H1 (cell line): ENCODE data around the gene ARID4A. TPM values are rescaled to one million over a fixed set of nuclear protein-coding genes. Genes with fewer than 3 reads are reported as not detected.
A peak's percentile ranks its signal among the peaks of the same experiment; 100 is the strongest.

Experiments
- CTCF ChIA-PET: fragments of 300-600 bp; sonication (Branson Sonifier 250); formaldehyde crosslinking; loops from one replicate; lab custom pipeline; 2021; ENCODE audit not compliant: partially characterized antibody; lab: Charles Lee
- POLR2A ChIA-PET: fragments of 300-600 bp; sonication (Branson Sonifier 250); formaldehyde crosslinking; loops from one replicate; lab custom pipeline; 2021; ENCODE audit warnings: inconsistent platforms; ENCODE audit not compliant: partially characterized antibody; lab: Charles Lee
- DNase-seq, 2 experiments: peaks; one replicate each; pipeline versions ENCODE4 v3.0.0 to v3.0.0-alpha.2; 2010 to 2022; ENCODE audit warnings: low spot score in 2 of 2, low read depth in 1 of 2, mixed read lengths in 1 of 2
- FAIRE-seq: peaks from 2 replicates; lab custom pipeline; 2011; peaks lifted over from hg19 to GRCh38; lab: Jason Lieb, UNC
- H2AFZ ChIP-seq: 2 replicates; pipeline ENCODE4 v1.8.1; 2012; ENCODE audit warnings: low read length, inconsistent platforms
- H2AK5ac ChIP-seq: 2 replicates; pipeline ENCODE4 v1.6.1; 2013; ENCODE audit warnings: low read depth, low read length
- H2BK120ac ChIP-seq: replicated peaks from 2 replicates; pipeline ENCODE3; 2013; ENCODE audit warnings: low read depth, low read length, inconsistent platforms
- H2BK12ac ChIP-seq: 2 replicates; pipeline ENCODE4 v1.6.1; 2013; ENCODE audit warnings: low read depth, low read length
- H2BK15ac ChIP-seq: 2 replicates; pipeline ENCODE4 v1.6.1; 2013; ENCODE audit warnings: low read length
- H2BK20ac ChIP-seq: 2 replicates; pipeline ENCODE4 v1.6.1; 2013; ENCODE audit warnings: low read length
- H2BK5ac ChIP-seq: 2 replicates; pipeline ENCODE4 v1.6.1; 2013; ENCODE audit warnings: low read depth, low read length
- H3K14ac ChIP-seq: 2 replicates; pipeline ENCODE4 v1.6.1; 2013; ENCODE audit warnings: inconsistent platforms; ENCODE audit not compliant: insufficient read length
- H3K18ac ChIP-seq: 2 replicates; pipeline ENCODE4 v1.6.1; 2013; ENCODE audit warnings: low read length; ENCODE audit errors: extremely low read depth
- H3K23ac ChIP-seq: 2 replicates; pipeline ENCODE4 v1.6.1; 2013; ENCODE audit warnings: inconsistent platforms; ENCODE audit not compliant: insufficient read length
- H3K23me2 ChIP-seq: 2 replicates; pipeline ENCODE4 v1.6.1; 2013; ENCODE audit warnings: low read depth, low read length
- H3K27ac ChIP-seq: 2 replicates; pipeline ENCODE4 v1.6.1; 2011; ENCODE audit warnings: low read depth, low read length, inconsistent platforms
- H3K27me3 ChIP-seq, 4 experiments: replicated peaks in 1 of 4; 1 replicate in 1 of 4; 2 replicates in 3 of 4; pipeline versions ENCODE4 v1.6.1 to v1.8.1; 2011 to 2013; ENCODE audit warnings: low read length in 3 of 4, mild to moderate bottlenecking in 3 of 4, inconsistent platforms in 2 of 4, mixed read lengths in 2 of 4, moderate library complexity in 1 of 4; ENCODE audit not compliant: control insufficient read depth in 3 of 4, insufficient read depth in 3 of 4; ENCODE audit errors: extremely low read depth in 1 of 4
- H3K36me3 ChIP-seq, 4 experiments: 2 replicates each; pipeline versions ENCODE4 v1.6.1 to v1.8.1; 2011 to 2013; ENCODE audit warnings: mild to moderate bottlenecking in 4 of 4, low read length in 3 of 4, moderate library complexity in 2 of 4, control low read depth in 1 of 4, inconsistent platforms in 1 of 4; ENCODE audit not compliant: insufficient read depth in 4 of 4, control insufficient read depth in 2 of 4
- H3K4ac ChIP-seq: replicated peaks from 2 replicates; pipeline ENCODE3; 2013; ENCODE audit warnings: low read length, low read depth, mixed read lengths, inconsistent platforms; ENCODE audit not compliant: insufficient read length
- H3K4me1 ChIP-seq, 4 experiments: replicated peaks in 1 of 4; 1 replicate in 1 of 4; 2 replicates in 3 of 4; pipeline versions ENCODE4 v1.6.1 to v1.8.1; 2011 to 2013; ENCODE audit warnings: low read length in 3 of 4, inconsistent platforms in 2 of 4, mixed read lengths in 1 of 4; ENCODE audit not compliant: insufficient read depth in 4 of 4, control insufficient read depth in 3 of 4
- H3K4me2 ChIP-seq, 2 experiments: 2 replicates each; pipeline versions ENCODE4 v1.6.1 to v1.8.1; 2011 to 2013; ENCODE audit warnings: low read depth in 2 of 2, low read length in 2 of 2, control low read depth in 1 of 2, inconsistent platforms in 1 of 2, mild to moderate bottlenecking in 1 of 2; ENCODE audit not compliant: insufficient read depth in 1 of 2
- H3K4me3 ChIP-seq, 4 experiments: fragments of 200-600, 300-600 bp in 1 of 4; sonication (generic), shearing (Covaris generic), sonication (Bioruptor Twin) in 1 of 4; 2 replicates each; pipeline versions ENCODE4 v1.5.1 to v1.8.1; 2011 to 2016; ENCODE audit warnings: low read length in 4 of 4, low read depth in 3 of 4, control low read depth in 2 of 4, inconsistent platforms in 2 of 4, mild to moderate bottlenecking in 2 of 4, mixed read lengths in 1 of 4, moderate library complexity in 1 of 4; ENCODE audit not compliant: insufficient read depth in 2 of 4; ENCODE audit errors: extremely low read depth in 1 of 4
- H3K56ac ChIP-seq: replicated peaks from 2 replicates; pipeline ENCODE3; 2013; ENCODE audit warnings: low read depth, mild to moderate bottlenecking, mixed read lengths, low read length, inconsistent platforms; ENCODE audit not compliant: insufficient read length
- H3K79me1 ChIP-seq: 2 replicates; pipeline ENCODE4 v1.6.1; 2013; ENCODE audit warnings: low read depth, low read length, control low read depth
- H3K79me2 ChIP-seq, 2 experiments: 2 replicates each; pipeline versions ENCODE4 v1.6.1 to v1.8.1; 2012 to 2013; ENCODE audit warnings: low read length in 2 of 2, mild to moderate bottlenecking in 2 of 2, inconsistent platforms in 1 of 2; ENCODE audit not compliant: insufficient read depth in 2 of 2, control insufficient read depth in 1 of 2
- H3K9ac ChIP-seq, 4 experiments: replicated peaks in 1 of 4; 1 replicate in 1 of 4; 2 replicates in 3 of 4; pipeline versions ENCODE4 v1.6.1 to v1.8.1; 2011 to 2013; ENCODE audit warnings: low read depth in 3 of 4, low read length in 3 of 4, control low read depth in 2 of 4, mild to moderate bottlenecking in 2 of 4, moderate library complexity in 2 of 4, inconsistent platforms in 1 of 4; ENCODE audit errors: extremely low read depth in 1 of 4
- H3K9me3 ChIP-seq, 2 experiments: 2 replicates each; pipeline versions ENCODE4 v1.6.1 to v1.8.1; 2012 to 2013; ENCODE audit warnings: mild to moderate bottlenecking in 2 of 2, moderate library complexity in 2 of 2, control low read depth in 1 of 2, inconsistent platforms in 1 of 2, low read depth in 1 of 2, low read length in 1 of 2, mixed read lengths in 1 of 2; ENCODE audit not compliant: insufficient read depth in 2 of 2
- H4K20me1 ChIP-seq, 2 experiments: replicated peaks in 1 of 2; 2 replicates each; pipeline versions ENCODE3 to v1.8.1; 2011 to 2013; ENCODE audit warnings: inconsistent platforms in 2 of 2, low read length in 2 of 2, mild to moderate bottlenecking in 1 of 2; ENCODE audit not compliant: insufficient read depth in 2 of 2, control insufficient read depth in 1 of 2
- H4K5ac ChIP-seq: 2 replicates; pipeline ENCODE4 v1.6.1; 2013; ENCODE audit warnings: low read length, low read depth, mixed read lengths, inconsistent platforms; ENCODE audit not compliant: insufficient read length
- H4K8ac ChIP-seq: 2 replicates; pipeline ENCODE4 v1.8.0; 2013; ENCODE audit warnings: mild to moderate bottlenecking, moderate library complexity, low read length, inconsistent platforms; ENCODE audit not compliant: insufficient read depth; ENCODE audit errors: extremely low read depth
- H4K91ac ChIP-seq: replicated peaks from 2 replicates; pipeline ENCODE3; 2013; ENCODE audit warnings: low read length, mixed read lengths, inconsistent platforms; ENCODE audit not compliant: insufficient read length
- ASH2L ChIP-seq: fragments of 200-600, 300-600 bp; sonication (generic); IDR thresholded peaks from one replicate; pipeline ENCODE4 v1.7.1; 2017; ENCODE audit warnings: low read length
- ATF2 ChIP-seq: IDR thresholded peaks from 2 replicates; pipeline ENCODE4 v1.6.1; 2012; ENCODE audit warnings: low read length, inconsistent platforms
- ATF3 ChIP-seq: IDR thresholded peaks from 2 replicates; pipeline ENCODE4 v1.6.1; 2011; ENCODE audit warnings: low read depth, mild to moderate bottlenecking, low read length; ENCODE audit not compliant: insufficient read depth
- CBX8 ChIP-seq: fragments of 300-800, 300-1000 bp; sonication (generic); IDR thresholded peaks from 2 replicates; pipeline ENCODE4 v1.7.1; 2016; ENCODE audit warnings: low read depth, low read length, borderline replicate concordance
- JUN ChIP-seq: IDR thresholded peaks from 2 replicates; pipeline ENCODE4 v1.6.1; 2011; ENCODE audit warnings: low read depth, mild to moderate bottlenecking, improper control_type of control experiment, low read length
- MAFK ChIP-seq: IDR thresholded peaks from 2 replicates; pipeline ENCODE4 v1.6.1; 2012; ENCODE audit warnings: low read depth, mild to moderate bottlenecking, improper control_type of control experiment, low read length
- MAX ChIP-seq: IDR thresholded peaks from 2 replicates; pipeline ENCODE4 v1.6.1; 2012; ENCODE audit warnings: inconsistent platforms
- POU5F1 ChIP-seq: IDR thresholded peaks from 2 replicates; pipeline ENCODE4 v1.6.1; 2011; ENCODE audit warnings: low read depth, mild to moderate bottlenecking, low read length, moderate library complexity
- RAD21 ChIP-seq, 2 experiments: IDR thresholded peaks in 1 of 2; conservative IDR thresholded peaks in 1 of 2; 2 replicates each; pipeline ENCODE4 v1.6.1; 2011; ENCODE audit warnings: low read depth in 2 of 2, low read length in 2 of 2, improper control_type of control experiment in 1 of 2, inconsistent platforms in 1 of 2, mild to moderate bottlenecking in 1 of 2, moderate library complexity in 1 of 2
- SP1 ChIP-seq: IDR thresholded peaks from 2 replicates; pipeline ENCODE4 v1.6.1; 2011; ENCODE audit warnings: low read depth, low read length
- SUZ12 ChIP-seq: fragments of 200-600 bp; sonication (generic); IDR thresholded peaks from 2 replicates; pipeline ENCODE4 v1.6.1; 2012; ENCODE audit warnings: mild to moderate bottlenecking, inconsistent platforms, low read length, moderate library complexity, mixed read lengths
- WGBS, 2 experiments: shearing (Covaris generic) in 1 of 2; methylation state at CpG; one replicate each; pipeline versions ENCODE4 v1.1.6 to v1.1.7; 2013 to 2015; ENCODE audit warnings: low lambda C conversion rate in 2 of 2, mixed read lengths in 2 of 2, inconsistent platforms in 1 of 2, low coverage in 1 of 2, missing lambda C conversion rate in 1 of 2; ENCODE audit not compliant: insufficient replicate concordance in 2 of 2, insufficient coverage in 1 of 2, insufficient read length in 1 of 2; ENCODE audit errors: extremely low coverage in 1 of 2, missing lambda C conversion rate in 1 of 2; 5-methylcytosine and 5-hydroxymethylcytosine counted together
- polyA plus RNA-seq, 7 experiments: library from polyadenylated mRNA; depleted of rRNA in 3 of 7; stranded (reverse) in 5 of 7; unstranded in 2 of 7; fragments of >200 nt in 5 of 7; fragments of 200-250 nt in 2 of 7; gene quantifications; 1 replicate in 5 of 7; 2 replicates in 1 of 7; 4 replicates in 1 of 7; pipeline versions ENCODE4 v1.2.1 to v1.2.3, GENCODE V29; 2011 to 2013; ENCODE audit warnings: missing spikeins in 2 of 7, mixed read lengths in 2 of 7
- total RNA-seq: library from RNA; stranded (reverse); fragmentation: NEBNext Ultra II Directional; extraction: Animal tissue kit (Norgen Biotek cat#: 25700); gene quantifications from 2 replicates; pipeline ENCODE4 v1.2.1, GENCODE V29; 2021

Gene ARID4A
- total and polyA plus RNA-seq, 2 of the 8 experiments (the other 6 are each of a cell fraction or from before 2014, with no cell fraction given): 2.1 to 14.6 TPM

GRCh38 chr14:58296726-58297125, 1.6 kb upstream of the ARID4A start:
- no peak overlapping the region for H4K5ac ChIP-seq
- H3K9ac ChIP-seq: peak overlapping the region in 2 of 4 experiments; percentile 42 to 99; a peak in 3 of 7 replicates
- no peak overlapping the region for H2AK5ac ChIP-seq
- H3K4me1 ChIP-seq: peaks cover 0 to 3% (median 0%) of the 10 kb centered on the region in 4 experiments; a peak in 2 of 7 replicates
- no peak overlapping the region for H3K27ac ChIP-seq
- H3K4ac ChIP-seq: no peak overlapping the region
- no peak overlapping the region for H2BK15ac ChIP-seq
- H4K8ac ChIP-seq: no peak overlapping the region
- H3K14ac ChIP-seq: no peak overlapping the region
- peaks cover 5% of the 10 kb centered on the region for H3K23me2 ChIP-seq
- H2BK12ac ChIP-seq: no peak overlapping the region
- FAIRE-seq (no peak), DNase-seq (no peak)
- no peak overlapping the region for H2BK5ac ChIP-seq
- no peak overlapping the region for H3K23ac ChIP-seq
- peaks cover 23 to 77% of the 10 kb centered on the region in 2 experiments for H3K79me2 ChIP-seq
- ChIA-PET CTCF (no interaction called here), POLR2A (interaction anchor here (0.6 to 3.2 kb wide), 13 partner anchors 8 to 1186 kb away, joined by 3 to 34 read pairs (median 11); partner anchors contain the start of genes KIAA0586, PSMA3, TIMM9 and TOMM20L)
- H4K91ac ChIP-seq: no peak overlapping the region
- H2BK120ac ChIP-seq: no peak overlapping the region
- peaks cover 0 to 27% (median 9%) of the 10 kb centered on the region in 4 experiments; a peak in 7 of 8 replicates for H3K36me3 ChIP-seq
- no peak overlapping the region for H2AFZ ChIP-seq
- 29% methylated on average over 3 of the region's 3 CpGs; no CpG with 5 or more reads in 1 of the 2 experiments for WGBS, 2 experiments
- H3K27me3 ChIP-seq: no peaks in the 10 kb centered on the region
- H2BK20ac ChIP-seq: no peak overlapping the region
- H4K20me1 ChIP-seq: peaks cover 2 to 6% of the 10 kb centered on the region in 2 experiments
- H3K18ac ChIP-seq: no peak overlapping the region
- peak overlapping the region; percentile 81 to 99 (median 92) for H3K4me3 ChIP-seq
- H3K9me3 ChIP-seq: no peaks in the 10 kb centered on the region
- peak overlapping the region; percentile 71 to 87 for H3K4me2 ChIP-seq
- H3K79me1 ChIP-seq: peaks cover 3% of the 10 kb centered on the region; the same call in 1 of the 2 replicates
- H3K56ac ChIP-seq: no peak overlapping the region
- TF ChIP-seq SUZ12: no peak
- TF ChIP-seq ATF3: no peak
- no peak for TF ChIP-seq RAD21 (IDR thresholded peaks at IDR 0.05 in 1 of 2, conservative IDR thresholded peaks at IDR 0.05 in 1 of 2; ENCODE audit: low read depth in 2 of 2, low read length in 2 of 2)
- TF ChIP-seq CBX8: no peak
- TF ChIP-seq MAX: no peak
- TF ChIP-seq POU5F1: no peak
- TF ChIP-seq ASH2L: no peak
- TF ChIP-seq ATF2: no peak
- no peak for TF ChIP-seq MAFK
- no peak for TF ChIP-seq SP1
- TF ChIP-seq JUN: no peak
